ENCODE measurements around the gene CPNE8. TPM values are rescaled to one million over a fixed set of nuclear protein-coding genes. Genes with fewer than 3 reads are reported as not detected.
A peak's percentile ranks its signal among the peaks of the same experiment; 100 is the strongest.

CPNE8 gene
- total RNA-seq: 1 to 10 TPM; 1.3 to 1.6 TPM

GRCh38 chr12:38905480-38906351, at the start of gene CPNE8:
TSS of gene CPNE8 (minus strand) at chr12:38905591. CDS start at chr12:38905534, 57 bp downstream.
- peaks cover 26% of the 10 kb centered on the region for H3K27me3 Mint-ChIP-seq (ENCODE audit: low read depth)
- H3K4me3 Mint-ChIP-seq: peak within 1 kb of the TSS; percentile 78
- H3K4me1 Mint-ChIP-seq (ENCODE audit: low read depth): peaks cover 25% of the 10 kb centered on the region
- POLR2A ChIA-PET: no interaction called here
- DNase-seq (peak; percentile 44), ATAC-seq (peak; percentile 54)
- H3K27ac Mint-ChIP-seq: peak within 1 kb of the TSS; percentile 78
- no peaks in the 10 kb centered on the region for H3K36me3 Mint-ChIP-seq (ENCODE audit: low read depth)
- H3K9me3 Mint-ChIP-seq (ENCODE audit: insufficient read depth): no peaks in the 10 kb centered on the region
- CTCF ChIA-PET: interaction anchor here (0.9 to 2.5 kb wide), 6 partner anchors 9 to 589 kb away, joined by 3 to 11 read pairs (median 4); partner anchors contain the start of gene ALG10B

- Mint-ChIP-seq H3K9me3 (ENCODE audit: insufficient read depth) (no peaks in the 10 kb centered on the region), H3K36me3 (ENCODE audit: low read depth) (no peaks in the 10 kb centered on the region), H3K4me1 (ENCODE audit: low read depth) (no peaks in the 10 kb centered on the region), H3K4me3 (no peak overlapping the region), H3K27me3 (ENCODE audit: low read depth) (no peaks in the 10 kb centered on the region), H3K27ac (no peak overlapping the region)
- ChIA-PET POLR2A (no interaction called here), CTCF (no interaction called here)
- ATAC-seq (no peak), DNase-seq (no peak)
Observed at GRCh38 chr12:38954238-38954873, 49.0 kb upstream of the CPNE8 start.

- CTCF ChIA-PET: no interaction called here
- POLR2A ChIA-PET: no interaction called here
Observed at GRCh38 chr12:38949363-38949762, 44.0 kb upstream of the CPNE8 start.

GRCh38 chr12:38934686-38935085, 29.3 kb upstream of the CPNE8 start:
- ChIA-PET POLR2A (no interaction called here), CTCF (no interaction called here)
- Mint-ChIP-seq H3K36me3 (ENCODE audit: low read depth) (no peaks in the 10 kb centered on the region), H3K4me1 (ENCODE audit: low read depth) (peaks cover 8% of the 10 kb centered on the region), H3K4me3 (no peak overlapping the region), H3K27ac (no peak overlapping the region), H3K27me3 (ENCODE audit: low read depth) (no peaks in the 10 kb centered on the region), H3K9me3 (ENCODE audit: insufficient read depth) (peaks cover 3% of the 10 kb centered on the region)
- DNase-seq (no peak), ATAC-seq (no peak)

More at GRCh38 chr12:38949363-38949762, 44.0 kb upstream of the CPNE8 start:
- no peak for DNase-seq
- Mint-ChIP-seq H3K4me3 (no peak overlapping the region), H3K4me1 (ENCODE audit: low read depth) (no peaks in the 10 kb centered on the region), H3K9me3 (ENCODE audit: insufficient read depth) (peaks cover 7% of the 10 kb centered on the region), H3K27ac (no peak overlapping the region), H3K27me3 (ENCODE audit: low read depth) (no peaks in the 10 kb centered on the region), H3K36me3 (ENCODE audit: low read depth) (no peaks in the 10 kb centered on the region)
- no peak for ATAC-seq

- Mint-ChIP-seq H3K36me3 (ENCODE audit: low read depth) (no peaks in the 10 kb centered on the region), H3K27me3 (ENCODE audit: low read depth) (no peaks in the 10 kb centered on the region), H3K4me3 (no peak overlapping the region), H3K4me1 (ENCODE audit: low read depth) (peaks cover 8% of the 10 kb centered on the region), H3K27ac (no peak overlapping the region), H3K9me3 (ENCODE audit: insufficient read depth) (peaks cover 3% of the 10 kb centered on the region)
- no peak for DNase-seq
- ChIA-PET CTCF (no interaction called here), POLR2A (no interaction called here)
- ATAC-seq: no peak
Observed at GRCh38 chr12:38934078-38934584, 28.7 kb upstream of the CPNE8 start.

- H3K36me3 Mint-ChIP-seq (ENCODE audit: low read depth): no peaks in the 10 kb centered on the region
- H3K4me3 Mint-ChIP-seq: no peak overlapping the region
- no peak for ATAC-seq
- ChIA-PET CTCF (interaction anchor here (0.8 kb wide), 1 partner anchor 26 kb away, joined by 3 read pairs; no protein-coding TSS in a partner anchor), POLR2A (no interaction called here)
- no peak overlapping the region for H3K27ac Mint-ChIP-seq
- H3K9me3 Mint-ChIP-seq (ENCODE audit: insufficient read depth): peaks cover 3% of the 10 kb centered on the region
- H3K27me3 Mint-ChIP-seq (ENCODE audit: low read depth): no peaks in the 10 kb centered on the region
- no peak for DNase-seq
- peaks cover 8% of the 10 kb centered on the region for H3K4me1 Mint-ChIP-seq (ENCODE audit: low read depth)
Observed at GRCh38 chr12:38932320-38932719, 26.9 kb upstream of the CPNE8 start.

GRCh38 chr12:38931461-38931860, 26.1 kb upstream of the CPNE8 start:
- ChIA-PET POLR2A (no interaction called here), CTCF (no interaction called here)
- H3K4me1 Mint-ChIP-seq (ENCODE audit: low read depth): peaks cover 8% of the 10 kb centered on the region
- no peak for DNase-seq
- H3K36me3 Mint-ChIP-seq (ENCODE audit: low read depth): no peaks in the 10 kb centered on the region
- H3K27me3 Mint-ChIP-seq (ENCODE audit: low read depth): no peaks in the 10 kb centered on the region
- no peak for ATAC-seq
- peaks cover 3% of the 10 kb centered on the region for H3K9me3 Mint-ChIP-seq (ENCODE audit: insufficient read depth)
- no peak overlapping the region for H3K4me3 Mint-ChIP-seq
- H3K27ac Mint-ChIP-seq: no peak overlapping the region

- Mint-ChIP-seq H3K27me3 (ENCODE audit: low read depth) (no peaks in the 10 kb centered on the region), H3K9me3 (ENCODE audit: insufficient read depth) (peaks cover 3% of the 10 kb centered on the region), H3K4me1 (ENCODE audit: low read depth) (peaks cover 8% of the 10 kb centered on the region), H3K27ac (no peak overlapping the region), H3K36me3 (ENCODE audit: low read depth) (no peaks in the 10 kb centered on the region), H3K4me3 (no peak overlapping the region)
- ATAC-seq: no peak
- ChIA-PET POLR2A (no interaction called here), CTCF (no interaction called here)
- DNase-seq: no peak
Observed at GRCh38 chr12:38930990-38931389, 25.6 kb upstream of the CPNE8 start.

GRCh38 chr12:38926501-38926900, 21.1 kb upstream of the CPNE8 start:
- Mint-ChIP-seq H3K4me3 (no peak overlapping the region), H3K9me3 (ENCODE audit: insufficient read depth) (no peaks in the 10 kb centered on the region), H3K4me1 (ENCODE audit: low read depth) (no peaks in the 10 kb centered on the region), H3K27ac (no peak overlapping the region), H3K27me3 (ENCODE audit: low read depth) (no peaks in the 10 kb centered on the region), H3K36me3 (ENCODE audit: low read depth) (no peaks in the 10 kb centered on the region)
- ChIA-PET CTCF (no interaction called here), POLR2A (no interaction called here)
- ATAC-seq: no peak
- no peak for DNase-seq

- Mint-ChIP-seq H3K4me3 (no peak overlapping the region), H3K36me3 (ENCODE audit: low read depth) (no peaks in the 10 kb centered on the region), H3K27ac (no peak overlapping the region), H3K9me3 (ENCODE audit: insufficient read depth) (no peaks in the 10 kb centered on the region), H3K27me3 (ENCODE audit: low read depth) (no peaks in the 10 kb centered on the region), H3K4me1 (ENCODE audit: low read depth) (no peaks in the 10 kb centered on the region)
- ChIA-PET POLR2A (no interaction called here), CTCF (interaction anchor here (0.9 to 3.1 kb wide), 5 partner anchors 15 to 353 kb away, joined by 3 to 11 read pairs (median 4); partner anchors contain the start of gene CPNE8)
- DNase-seq: peak; percentile 25
- ATAC-seq: no peak
Observed at GRCh38 chr12:38921025-38921677, 15.8 kb upstream of the CPNE8 start.

GRCh38 chr12:38919191-38919590, 13.8 kb upstream of the CPNE8 start:
- DNase-seq (no peak), ATAC-seq (no peak)
- Mint-ChIP-seq H3K4me1 (ENCODE audit: low read depth) (no peaks in the 10 kb centered on the region), H3K27me3 (ENCODE audit: low read depth) (no peaks in the 10 kb centered on the region), H3K9me3 (ENCODE audit: insufficient read depth) (no peaks in the 10 kb centered on the region), H3K4me3 (no peak overlapping the region), H3K36me3 (ENCODE audit: low read depth) (no peaks in the 10 kb centered on the region), H3K27ac (no peak overlapping the region)
- CTCF ChIA-PET: interaction anchor here (1.2 to 3.1 kb wide), 2 partner anchors 13 to 183 kb away, joined by 3 to 11 read pairs; partner anchors contain the start of gene CPNE8
- POLR2A ChIA-PET: no interaction called here

All from activated CD8-positive, alpha-beta T cell treated with anti-CD3 and anti-CD28 coated beads, Interleukin-2, amount 10 ng/mL, durations not matched to agents 7 days and 5 days (primary cell).